Lung (tissue), 12 donors: ENCODE results near the gene FSD2. TPM values are rescaled to one million over a fixed set of nuclear protein-coding genes. Genes with fewer than 3 reads are reported as not detected.

Source experiments
- ATAC-seq: fragments of 200-7000 bp; cut with Tn5 transposase; one replicate; pipeline ENCODE4 v1.9.1; 2020; ENCODE audit warnings: moderate number of reproducible peaks; ENCODE audit not compliant: insufficient read depth, low FRiP score
- DNase-seq, 3 donors: peaks; one replicate each; pipeline ENCODE4 v3.0.0-alpha.2; 2013 to 2017
- H3K27ac ChIP-seq, 2 donors: one replicate each; pipeline ENCODE4 v1.5.1; 2013; ENCODE audit warnings: mild to moderate bottlenecking in 2 of 2, moderate library complexity in 2 of 2, control low read depth in 1 of 2, inconsistent platforms in 1 of 2, low read depth in 1 of 2, low read length in 1 of 2
- H3K27me3 ChIP-seq, 3 donors: one replicate each; pipeline ENCODE4 v1.5.1; 2013; ENCODE audit warnings: low read length in 2 of 3; ENCODE audit not compliant: control insufficient read depth in 3 of 3, insufficient read depth in 3 of 3
- H3K36me3 ChIP-seq, 4 donors: one replicate each; pipeline ENCODE4 v1.5.1; 2013; ENCODE audit warnings: low read length in 4 of 4, mild to moderate bottlenecking in 1 of 4, moderate library complexity in 1 of 4; ENCODE audit not compliant: control insufficient read depth in 4 of 4, insufficient read depth in 4 of 4
- H3K4me1 ChIP-seq, 5 donors: one replicate each; pipeline ENCODE4 v1.5.1; 2013; ENCODE audit warnings: low read length in 5 of 5, mild to moderate bottlenecking in 2 of 5, moderate library complexity in 1 of 5; ENCODE audit not compliant: control insufficient read depth in 5 of 5, insufficient read depth in 5 of 5
- H3K4me3 ChIP-seq: one replicate; pipeline ENCODE4 v1.5.1; 2013; ENCODE audit warnings: mild to moderate bottlenecking, control low read depth, moderate library complexity
- H3K9ac ChIP-seq, 2 donors: one replicate each; pipeline ENCODE4 v1.5.1; 2013; ENCODE audit warnings: low read length in 2 of 2, control low read depth in 1 of 2; ENCODE audit not compliant: insufficient read depth in 1 of 2
- H3K9me3 ChIP-seq, 4 donors: one replicate each; pipeline ENCODE4 v1.5.1; 2013; ENCODE audit warnings: low read length in 3 of 4, mild to moderate bottlenecking in 1 of 4, moderate library complexity in 1 of 4; ENCODE audit not compliant: control insufficient read depth in 4 of 4, insufficient read depth in 3 of 4
- WGBS, 2 donors: extraction: QIAGEN DNeasy Blood & Tissue Kit; methylation state at CpG; one replicate each; pipeline ENCODE4 v1.1.7; 2013; 5-methylcytosine and 5-hydroxymethylcytosine counted together
- polyA plus RNA-seq, 2 donors: library from polyadenylated mRNA; stranded (reverse); fragments of 200-250 nt; gene quantifications; one replicate each; pipeline ENCODE4 v1.2.1, GENCODE V29; 2013
- total RNA-seq, 2 donors: library from RNA; depleted of rRNA in 1 of 2; stranded (reverse); fragments of >200 nt in 1 of 2; gene quantifications; one replicate each; pipeline ENCODE4 v1.2.1, GENCODE V29; 2014 to 2021
- TF ChIP-seq, protein P1 (sequence below): IDR thresholded peaks from 2 replicates; pipeline ENCODE4 v1.5.1; 2012; ENCODE audit warnings: mild to moderate bottlenecking; ENCODE audit errors: control extremely low read depth, extremely low read depth
- donor health status: control.
- donor health status: control.
- donor health status: Bipolar disorder and iron deficiency.
- donor health status: healthy.
- donor health status: DM: yes; HTN: yes; CAD: no.

FSD2 gene
- total and polyA plus RNA-seq, 4 donors, result 0.06 to 0.08 TPM; not detected in 2

- WGBS, 2 donors, result 90 to 96% methylated on average over 4 of the region's 4 CpGs
- peaks cover 0 to 3% (median 0%) of the 10 kb centered on the region in 4 donors for H3K9me3 ChIP-seq
- H3K4me1 ChIP-seq, result peaks cover 0 to 7% (median 0%) of the 10 kb centered on the region in 5 donors
- H3K27me3 ChIP-seq, result no peaks in the 10 kb centered on the region
- H3K36me3 ChIP-seq, result no peaks in the 10 kb centered on the region
- DNase-seq (no peak), ATAC-seq (no peak)
- TF ChIP-seq, protein P1, sequence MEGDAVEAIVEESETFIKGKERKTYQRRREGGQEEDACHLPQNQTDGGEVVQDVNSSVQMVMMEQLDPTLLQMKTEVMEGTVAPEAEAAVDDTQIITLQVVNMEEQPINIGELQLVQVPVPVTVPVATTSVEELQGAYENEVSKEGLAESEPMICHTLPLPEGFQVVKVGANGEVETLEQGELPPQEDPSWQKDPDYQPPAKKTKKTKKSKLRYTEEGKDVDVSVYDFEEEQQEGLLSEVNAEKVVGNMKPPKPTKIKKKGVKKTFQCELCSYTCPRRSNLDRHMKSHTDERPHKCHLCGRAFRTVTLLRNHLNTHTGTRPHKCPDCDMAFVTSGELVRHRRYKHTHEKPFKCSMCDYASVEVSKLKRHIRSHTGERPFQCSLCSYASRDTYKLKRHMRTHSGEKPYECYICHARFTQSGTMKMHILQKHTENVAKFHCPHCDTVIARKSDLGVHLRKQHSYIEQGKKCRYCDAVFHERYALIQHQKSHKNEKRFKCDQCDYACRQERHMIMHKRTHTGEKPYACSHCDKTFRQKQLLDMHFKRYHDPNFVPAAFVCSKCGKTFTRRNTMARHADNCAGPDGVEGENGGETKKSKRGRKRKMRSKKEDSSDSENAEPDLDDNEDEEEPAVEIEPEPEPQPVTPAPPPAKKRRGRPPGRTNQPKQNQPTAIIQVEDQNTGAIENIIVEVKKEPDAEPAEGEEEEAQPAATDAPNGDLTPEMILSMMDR, result no peak
- no peak overlapping the region for H3K27ac ChIP-seq
- H3K4me3 ChIP-seq, result no peak overlapping the region
- no peak overlapping the region for H3K9ac ChIP-seq
These were observed 40.8 kb upstream of the FSD2 start for GRCh38 chr15:82846621-82847020.

GRCh38 chr15:82845686-82846085 lies 39.8 kb upstream of the FSD2 start:
- WGBS, 2 donors, result 82% methylated on average over 7 of the region's 7 CpGs
- no peak overlapping the region for H3K27ac ChIP-seq
- H3K36me3 ChIP-seq, result no peaks in the 10 kb centered on the region
- H3K9me3 ChIP-seq, result peaks cover 0 to 3% (median 0%) of the 10 kb centered on the region in 4 donors
- H3K4me1 ChIP-seq, result peaks cover 0 to 7% (median 0%) of the 10 kb centered on the region in 5 donors
- no peaks in the 10 kb centered on the region for H3K27me3 ChIP-seq
- no peak for DNase-seq
- H3K9ac ChIP-seq, result no peak overlapping the region
- H3K4me3 ChIP-seq, result no peak overlapping the region
- TF ChIP-seq, protein P1, result no peak
- ATAC-seq, result no peak

- Histone ChIP-seq H3K27me3 (no peaks in the 10 kb centered on the region), H3K4me1 (no peaks in the 10 kb centered on the region), H3K9me3 (peaks cover 0 to 3% (median 0%) of the 10 kb centered on the region in 4 donors), H3K4me3 (no peak overlapping the region), H3K36me3 (peaks cover 0 to under 1% (median 0%) of the 10 kb centered on the region in 4 donors), H3K9ac (no peak overlapping the region), H3K27ac (no peak overlapping the region)
- DNase-seq (no peak), ATAC-seq (no peak)
- TF ChIP-seq, protein P1, result no peak
- 92 to 93% methylated on average over 3 of the region's 3 CpGs for WGBS, 2 donors
These were observed 37.7 kb upstream of the FSD2 start for GRCh38 chr15:82843566-82843965.

GRCh38 chr15:82840166-82840565 lies 34.3 kb upstream of the FSD2 start:
- WGBS, 2 donors, result 97 to 99% methylated on average over 4 of the region's 4 CpGs
- Histone ChIP-seq H3K4me1 (no peaks in the 10 kb centered on the region), H3K4me3 (no peak overlapping the region), H3K27me3 (no peaks in the 10 kb centered on the region), H3K9me3 (peaks cover 0 to 6% (median 0%) of the 10 kb centered on the region in 4 donors), H3K9ac (no peak overlapping the region), H3K27ac (no peak overlapping the region), H3K36me3 (peaks cover 13 to 31% (median 19%) of the 10 kb centered on the region in 4 donors)
- DNase-seq (no peak), ATAC-seq (no peak)
- TF ChIP-seq, protein P1, result no peak
